NCI-H2227 (cell line): ENCODE results near the gene WWP2.
"Not testable (repeated sequence)": the region's sequence is repeated elsewhere in the genome, so short reads cannot be mapped to it uniquely, and the experiment has no call there.

Experiments
- DNase-seq: peaks from one replicate; lab custom pipeline; 2025; ENCODE audit not compliant: unreplicated experiment; lab: John Stamatoyannopoulos, UW

WWP2 gene

DNA sequence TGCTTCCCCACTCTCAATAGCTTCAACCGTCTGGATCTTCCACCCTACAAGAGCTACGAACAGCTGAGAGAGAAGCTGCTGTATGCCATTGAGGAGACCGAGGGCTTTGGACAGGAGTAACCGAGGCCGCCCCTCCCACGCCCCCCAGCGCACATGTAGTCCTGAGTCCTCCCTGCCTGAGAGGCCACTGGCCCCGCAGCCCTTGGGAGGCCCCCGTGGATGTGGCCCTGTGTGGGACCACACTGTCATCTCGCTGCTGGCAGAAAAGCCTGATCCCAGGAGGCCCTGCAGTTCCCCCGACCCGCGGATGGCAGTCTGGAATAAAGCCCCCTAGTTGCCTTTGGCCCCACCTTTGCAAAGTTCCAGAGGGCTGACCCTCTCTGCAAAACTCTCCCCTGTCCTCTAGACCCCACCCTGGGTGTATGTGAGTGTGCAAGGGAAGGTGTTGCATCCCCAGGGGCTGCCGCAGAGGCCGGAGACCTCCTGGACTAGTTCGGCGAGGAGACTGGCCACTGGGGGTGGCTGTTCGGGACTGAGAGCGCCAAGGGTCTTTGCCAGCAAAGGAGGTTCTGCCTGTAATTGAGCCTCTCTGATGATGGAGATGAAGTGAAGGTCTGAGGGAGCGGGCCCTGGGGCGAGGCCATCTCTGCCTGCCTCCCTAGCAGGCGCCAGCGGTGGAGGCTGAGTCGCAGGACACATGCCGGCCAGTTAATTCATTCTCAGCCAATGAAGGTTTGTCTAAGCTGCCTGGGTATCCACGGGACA is 177.9 kb downstream of the WWP2 start:
- no peak for DNase-seq

DNA sequence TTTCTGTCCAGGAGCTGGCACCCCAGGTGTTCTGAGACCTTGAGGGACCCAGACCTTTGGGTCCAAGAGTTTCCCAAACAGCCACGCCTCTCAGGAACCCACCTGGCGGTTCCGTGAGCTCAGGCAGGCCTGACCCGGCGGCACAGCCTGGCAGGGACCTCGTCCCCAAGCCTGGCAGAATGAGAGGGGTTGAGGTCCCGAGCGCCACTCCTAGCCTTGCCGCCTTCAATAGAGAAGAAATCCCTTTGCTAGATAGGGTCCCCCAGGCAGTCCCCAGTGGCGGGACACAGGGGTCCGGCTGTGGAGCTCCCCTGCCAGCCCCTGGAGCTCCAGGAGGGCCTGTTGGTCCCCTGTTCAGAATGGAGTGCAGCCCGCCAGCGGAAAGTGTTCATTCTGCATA is 178.5 kb downstream of the WWP2 start:
- no peak for DNase-seq

DNA sequence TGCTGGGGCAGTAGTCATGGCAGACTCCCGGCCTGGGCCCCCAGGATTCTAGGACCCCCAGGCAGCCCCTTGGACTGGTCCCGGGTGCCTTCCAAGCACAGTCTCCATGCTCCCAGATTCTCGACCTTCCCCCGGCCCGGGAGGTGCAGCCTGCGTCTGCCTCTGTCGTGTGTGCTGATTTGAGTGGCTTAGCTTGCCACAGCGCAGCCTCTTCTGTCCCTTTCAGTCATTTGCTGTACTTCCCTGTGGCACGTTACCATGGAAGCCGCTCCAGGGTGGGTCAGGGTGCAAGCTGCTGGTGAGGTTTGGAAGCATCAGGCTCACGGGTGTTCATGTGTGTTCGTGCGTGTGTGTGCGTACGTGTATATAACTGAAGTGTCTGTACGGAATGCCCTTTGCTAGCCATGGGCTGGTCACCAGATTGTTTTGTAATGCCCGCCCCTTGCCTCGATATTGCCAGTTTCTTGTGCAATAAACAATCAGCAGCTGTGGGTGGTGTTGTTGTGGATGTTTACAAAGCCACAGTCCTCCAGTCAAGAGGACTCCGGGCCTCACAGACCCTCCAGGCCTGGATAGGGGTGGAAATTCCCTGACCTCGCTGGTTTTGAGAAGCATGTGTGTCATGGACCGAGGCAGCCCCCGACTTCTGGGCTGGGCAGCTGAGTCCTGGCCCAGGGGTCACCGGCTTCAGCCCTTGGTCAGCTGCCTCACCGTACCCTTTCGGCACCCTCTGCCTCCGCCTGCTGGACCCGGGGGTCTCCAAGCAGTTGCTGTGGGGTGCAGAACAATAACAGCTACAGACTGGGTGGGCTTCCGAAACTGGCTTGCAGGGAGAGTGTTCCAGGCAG is 179.3 kb downstream of the WWP2 start:
- DNase-seq = no peak

DNA sequence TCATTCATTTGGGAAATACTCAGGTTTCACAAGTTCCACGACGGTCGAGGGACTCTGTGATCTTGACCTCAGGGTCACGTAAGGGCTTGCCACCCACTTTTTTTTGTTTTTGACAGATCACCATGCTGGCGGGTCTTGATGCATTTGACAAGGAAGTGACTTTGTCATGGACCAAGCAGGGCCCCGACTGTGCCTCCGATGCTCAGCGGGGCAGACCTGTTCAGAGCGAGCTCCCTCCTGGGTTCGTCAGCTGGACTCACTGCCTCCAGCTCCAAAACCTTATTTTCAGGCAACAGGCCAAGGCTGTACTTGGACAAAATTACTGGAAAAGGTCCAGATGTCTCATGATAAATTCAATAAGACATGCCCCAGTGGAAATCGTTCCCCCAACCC is 180.0 kb downstream of the WWP2 start:
- no peak for DNase-seq

DNA sequence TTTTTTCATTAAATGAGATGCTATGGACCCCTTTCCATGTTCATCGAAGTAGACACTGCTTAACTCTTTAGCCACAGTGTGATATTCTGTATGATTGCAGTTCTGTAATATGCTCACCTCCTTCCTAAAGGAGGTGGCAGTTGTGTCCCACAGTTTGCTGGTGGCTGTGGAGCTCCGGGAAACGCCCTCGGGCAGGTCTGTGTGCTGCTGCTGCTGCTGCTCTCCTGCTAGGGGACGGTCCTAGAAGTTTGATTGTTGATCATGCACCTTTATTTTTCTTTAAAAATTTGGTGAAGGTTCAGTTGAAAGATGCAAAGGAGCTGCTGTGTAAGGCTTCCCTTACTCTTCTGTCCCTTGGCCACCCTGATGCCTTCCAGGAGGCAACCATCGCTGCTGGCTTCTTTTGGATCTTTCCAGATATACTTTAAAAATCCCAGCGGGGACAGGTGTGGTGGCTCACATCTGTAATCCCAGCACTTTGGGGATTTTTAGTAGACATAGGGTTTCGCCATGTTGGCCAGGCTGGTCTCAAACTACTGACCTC is 180.6 kb downstream of the WWP2 start:
- DNase-seq = no peak

DNA sequence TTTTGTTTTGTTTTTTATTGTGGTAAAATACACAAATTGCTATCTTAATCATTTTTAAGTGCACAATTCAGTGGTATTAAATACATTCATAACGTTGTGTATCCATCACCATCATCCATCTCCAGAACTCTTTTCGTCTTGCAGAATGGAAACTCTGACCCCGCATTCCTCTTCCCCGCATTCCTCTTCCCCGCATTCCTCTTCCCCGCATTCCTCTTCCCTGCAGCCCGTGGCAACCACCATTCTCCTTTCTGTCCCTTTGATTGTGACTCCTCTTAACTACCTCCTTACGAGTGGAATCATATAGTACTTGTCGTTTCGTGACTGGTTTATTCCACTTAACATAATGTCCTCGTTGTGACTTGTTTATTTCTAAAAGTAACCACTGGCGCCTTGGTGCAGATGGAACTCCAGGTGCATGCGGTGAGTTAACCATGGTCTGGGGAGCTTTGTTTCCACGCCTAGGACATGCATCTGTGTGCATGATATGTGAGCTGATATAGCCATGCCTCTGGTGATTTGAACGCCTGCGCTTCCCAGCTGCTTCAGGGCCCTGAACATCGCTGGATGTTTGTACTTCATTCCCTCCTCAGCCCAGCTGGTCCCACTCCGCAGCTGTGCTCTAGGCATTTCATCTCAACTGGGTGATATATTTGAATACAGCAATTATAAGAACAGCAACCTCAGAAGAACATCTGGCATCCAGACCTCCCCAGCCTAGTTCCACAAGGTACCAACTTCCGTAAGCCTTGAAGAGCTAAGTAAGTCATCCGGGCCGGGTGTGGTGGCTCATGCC is 181.3 kb downstream of the WWP2 start:
- DNase-seq = not testable (repeated sequence)

DNA sequence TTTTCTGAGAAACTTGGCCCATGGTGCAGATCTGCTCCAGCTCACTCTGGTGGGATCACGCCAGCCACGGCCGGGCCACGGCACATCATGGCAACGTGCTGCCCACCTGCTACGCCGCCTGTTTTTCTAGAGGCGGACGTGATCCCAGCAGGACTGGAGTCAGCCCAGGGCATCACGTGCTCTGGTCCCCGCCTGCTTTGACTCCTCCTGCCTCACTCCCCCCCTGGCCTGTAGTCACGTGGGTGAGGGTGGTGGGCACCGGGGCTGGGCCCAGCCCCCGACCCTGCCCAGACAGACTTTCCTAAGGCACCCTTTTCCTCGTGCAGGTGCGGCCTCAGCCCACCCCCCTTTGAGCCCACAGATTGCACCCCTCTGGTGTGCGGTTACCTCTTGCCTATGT is 188.3 kb downstream of the WWP2 start:
- not testable (repeated sequence) for DNase-seq

DNA sequence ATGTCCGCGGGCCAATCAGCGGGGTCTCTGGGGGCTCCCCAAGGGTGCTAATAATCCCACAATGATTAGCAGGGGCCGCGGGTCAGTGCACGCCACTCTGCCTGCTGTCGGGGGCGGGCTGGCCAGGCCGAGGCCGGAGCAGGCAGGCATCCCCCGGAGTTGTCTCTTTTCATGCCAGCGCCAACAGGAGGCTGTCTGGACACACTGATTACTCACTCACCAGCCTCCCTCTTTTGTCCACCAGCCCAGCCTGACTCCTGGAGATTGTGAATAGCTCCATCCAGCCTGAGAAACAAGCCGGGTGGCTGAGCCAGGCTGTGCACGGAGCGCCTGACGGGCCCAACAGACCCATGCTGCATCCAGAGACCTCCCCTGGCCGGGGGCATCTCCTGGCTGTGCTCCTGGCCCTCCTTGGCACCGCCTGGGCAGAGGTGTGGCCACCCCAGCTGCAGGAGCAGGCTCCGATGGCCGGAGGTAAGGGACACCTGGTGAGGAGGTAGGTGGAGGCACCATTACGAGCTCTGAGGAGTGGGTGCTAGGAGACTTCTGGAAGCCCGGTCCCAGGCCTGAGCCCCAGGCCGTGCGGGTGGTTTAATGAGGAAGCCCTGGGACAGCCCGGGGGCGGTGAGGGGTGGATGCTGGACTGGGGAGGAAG is 189.0 kb downstream of the WWP2 start, which contains the start of gene CLEC18A:
Gene CLEC18A (plus strand): TSS at position 318 of the 655 bp plus-strand sequence. CDS start 33 bp downstream, at position 351.
- DNase-seq = not testable (repeated sequence)

DNA sequence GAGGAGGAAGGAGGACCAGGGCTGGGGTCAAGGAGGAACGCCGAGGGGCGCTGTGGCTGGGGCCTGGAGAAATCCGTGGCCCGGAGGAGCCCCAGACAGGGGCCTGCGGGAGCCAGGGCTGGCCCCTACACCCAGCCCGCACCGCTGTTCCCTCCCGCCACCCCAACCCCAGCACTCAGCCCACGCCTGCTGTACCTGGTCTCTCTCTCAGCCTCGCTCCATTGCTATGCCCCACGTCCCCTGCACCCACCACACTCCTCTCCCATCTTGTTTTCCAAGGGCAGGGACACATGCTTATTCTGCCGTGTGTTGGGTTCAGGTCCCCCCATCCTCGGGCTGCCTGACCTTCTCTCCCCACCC is 189.5 kb downstream of the WWP2 start:
- not testable (repeated sequence) for DNase-seq

DNA sequence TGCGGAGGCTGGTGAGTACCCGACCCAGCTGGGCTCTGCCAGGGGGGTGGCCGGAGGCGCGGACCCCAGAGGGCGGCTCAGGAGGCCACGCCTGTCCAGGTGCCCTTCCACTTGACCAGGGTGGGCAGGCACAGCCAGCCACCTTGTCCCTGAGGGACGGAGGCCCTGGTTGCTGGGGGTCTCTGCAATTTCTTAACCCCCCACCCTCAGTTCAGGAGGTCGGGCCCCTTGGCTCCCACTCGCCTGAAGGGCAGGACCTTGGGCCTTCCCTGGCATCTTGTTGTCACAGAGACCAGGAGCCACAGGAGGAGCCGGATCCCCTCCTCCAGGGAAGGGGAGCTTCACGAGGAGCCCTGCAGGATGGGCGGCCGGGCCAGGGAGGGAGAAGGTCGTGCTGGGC is 190.0 kb downstream of the WWP2 start:
- DNase-seq = not testable (repeated sequence)

DNA sequence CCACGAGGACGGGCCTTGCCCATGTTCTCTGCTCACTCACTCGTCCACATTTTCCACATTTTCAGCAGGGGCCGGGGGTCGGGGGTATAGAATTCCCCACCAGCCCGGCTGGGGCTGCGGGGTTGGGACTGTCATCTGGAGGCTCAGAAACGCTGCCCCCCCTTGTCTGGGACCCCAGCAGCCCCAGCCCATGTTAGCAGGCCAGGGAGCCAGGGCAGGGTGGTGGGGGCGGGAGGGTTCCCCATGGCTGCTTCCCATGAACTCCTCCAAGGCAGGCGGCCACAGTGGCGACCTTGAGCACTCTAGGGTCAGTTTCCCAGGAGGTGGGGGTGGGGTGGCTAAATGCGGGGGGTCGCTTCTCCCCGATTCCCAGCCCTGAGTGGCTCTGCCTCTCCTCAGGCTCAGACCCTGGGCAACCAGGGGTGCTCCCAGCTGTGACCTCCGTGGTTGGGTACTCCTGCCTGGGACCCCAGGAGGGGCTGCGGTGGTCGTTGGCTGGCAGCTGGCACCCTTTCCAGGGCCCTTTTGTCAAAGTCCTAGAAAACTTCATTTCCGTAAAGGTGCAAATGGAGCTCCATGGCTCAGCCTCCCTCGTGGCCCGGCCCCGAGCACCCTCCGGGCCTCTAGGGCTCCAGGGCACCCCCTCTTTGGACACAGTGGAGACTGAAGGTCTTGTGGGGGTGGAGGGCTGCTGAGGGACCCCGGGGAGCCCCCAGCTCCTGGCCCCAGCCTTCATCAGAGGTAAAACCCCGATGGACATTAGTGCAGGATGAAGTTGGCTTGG is 190.6 kb downstream of the WWP2 start:
- not testable (repeated sequence) for DNase-seq

DNA sequence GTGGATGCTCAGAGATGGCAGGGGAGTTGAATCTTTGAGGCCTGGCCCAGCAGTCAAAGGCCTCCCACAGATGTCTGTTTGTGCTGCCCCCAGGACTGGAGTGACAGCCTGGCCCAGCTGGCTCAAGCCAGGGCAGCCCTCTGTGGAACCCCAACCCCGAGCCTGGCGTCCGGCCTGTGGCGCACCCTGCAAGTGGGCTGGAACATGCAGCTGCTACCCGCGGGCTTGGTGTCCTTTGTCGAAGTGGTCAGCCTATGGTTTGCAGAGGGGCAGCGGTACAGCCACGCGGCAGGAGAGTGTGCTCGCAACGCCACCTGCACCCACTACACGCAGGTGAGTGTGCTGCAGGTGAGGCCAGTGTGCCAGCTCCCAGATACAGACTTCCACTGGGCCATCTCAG is 192.1 kb downstream of the WWP2 start:
- DNase-seq = not testable (repeated sequence)

DNA sequence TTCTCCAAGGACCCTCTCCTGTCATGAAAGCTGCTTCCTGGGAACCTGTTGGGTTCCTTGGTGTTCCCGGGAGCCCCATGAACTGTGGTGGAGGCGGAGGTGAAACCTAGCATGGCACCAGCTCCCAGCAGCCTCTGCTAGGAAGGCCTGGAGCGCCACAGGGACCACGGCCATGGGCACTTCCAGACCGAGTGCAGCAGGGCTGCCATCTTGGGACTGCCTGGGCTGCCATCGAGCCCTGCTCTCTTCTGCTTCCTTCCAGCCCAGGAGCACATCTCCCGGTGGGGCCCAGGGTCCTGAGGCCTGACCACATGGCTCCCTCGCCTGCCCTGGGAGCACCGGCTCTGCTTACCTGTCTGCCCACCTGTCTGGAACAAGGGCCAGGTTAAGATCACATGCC is 201.2 kb downstream of the WWP2 start:
- not testable (repeated sequence) for DNase-seq

DNA sequence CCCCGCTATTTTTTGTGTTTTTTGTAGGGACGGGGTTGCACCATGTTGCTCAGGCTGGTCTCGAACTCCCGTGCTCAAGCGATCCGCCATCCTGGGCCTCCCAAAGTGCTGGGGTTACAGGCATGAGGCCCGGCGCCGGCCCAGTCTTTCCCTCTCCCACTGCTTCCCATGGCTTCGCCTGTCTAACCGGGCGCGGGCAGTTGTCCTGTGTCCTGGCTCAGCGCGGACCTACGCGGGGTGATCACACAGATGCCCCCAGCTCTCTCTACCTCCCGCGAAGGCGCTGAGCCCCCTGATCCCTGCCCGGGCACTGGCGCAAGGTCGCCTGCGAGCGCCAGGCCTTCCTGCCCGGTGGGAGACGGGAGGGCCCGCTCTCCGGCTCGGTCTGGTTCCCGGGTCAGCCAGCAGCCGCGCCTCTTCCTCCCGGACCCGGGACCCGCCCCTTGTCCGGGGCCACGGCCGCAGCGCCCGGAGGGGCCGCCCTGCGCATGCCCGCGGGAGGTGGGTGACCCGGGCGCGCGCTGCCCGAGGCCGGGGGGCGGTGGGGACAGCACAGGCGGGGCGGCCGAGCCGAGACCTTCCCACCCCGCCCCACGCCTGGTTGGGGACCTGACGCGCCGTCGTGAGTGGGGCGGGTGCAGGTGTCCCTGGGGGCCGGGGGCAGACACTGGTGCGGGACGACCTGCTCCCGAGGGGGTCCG is 203.0 kb downstream of the WWP2 start:
- not testable (repeated sequence) for DNase-seq

DNA sequence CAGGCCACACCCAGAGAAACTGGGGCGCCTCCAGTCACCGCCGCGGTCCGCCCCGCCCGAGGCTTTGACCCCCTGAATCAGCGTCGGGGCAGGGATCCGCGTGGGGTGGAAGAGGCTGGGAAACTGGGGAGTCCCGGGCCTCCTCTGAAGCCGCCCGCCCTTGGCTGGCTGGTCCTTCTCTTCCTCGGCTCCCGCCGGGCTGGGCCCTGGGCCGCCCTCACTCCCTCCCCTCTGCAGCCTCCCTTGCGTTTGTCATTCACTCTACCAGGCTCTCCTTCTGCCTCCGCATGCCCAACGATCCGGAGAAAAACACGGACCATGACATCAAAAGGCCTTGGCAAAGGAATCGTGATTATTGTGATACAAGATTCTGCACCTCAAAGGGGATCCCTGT is 203.5 kb downstream of the WWP2 start:
- not testable (repeated sequence) for DNase-seq

DNA sequence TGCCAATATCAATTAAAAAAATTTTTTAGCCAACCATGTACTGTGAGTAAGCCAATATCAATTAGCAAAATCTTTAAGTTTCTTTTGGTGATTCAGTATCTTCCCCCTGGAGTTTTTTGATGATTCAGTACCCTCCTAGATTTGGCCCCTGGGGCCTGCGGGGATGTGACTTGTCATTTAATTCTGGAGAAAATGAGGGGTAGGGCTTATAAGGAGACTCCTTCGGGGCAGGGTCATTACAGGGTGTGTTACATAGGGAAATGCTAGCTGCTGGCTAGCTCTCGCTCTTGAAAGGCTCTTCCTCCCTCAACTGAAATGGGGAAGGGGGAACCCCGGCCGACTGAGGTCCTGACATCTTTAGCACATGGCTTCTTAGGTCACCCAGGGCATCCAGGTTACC is 205.6 kb downstream of the WWP2 start:
- DNase-seq = not testable (repeated sequence)

DNA sequence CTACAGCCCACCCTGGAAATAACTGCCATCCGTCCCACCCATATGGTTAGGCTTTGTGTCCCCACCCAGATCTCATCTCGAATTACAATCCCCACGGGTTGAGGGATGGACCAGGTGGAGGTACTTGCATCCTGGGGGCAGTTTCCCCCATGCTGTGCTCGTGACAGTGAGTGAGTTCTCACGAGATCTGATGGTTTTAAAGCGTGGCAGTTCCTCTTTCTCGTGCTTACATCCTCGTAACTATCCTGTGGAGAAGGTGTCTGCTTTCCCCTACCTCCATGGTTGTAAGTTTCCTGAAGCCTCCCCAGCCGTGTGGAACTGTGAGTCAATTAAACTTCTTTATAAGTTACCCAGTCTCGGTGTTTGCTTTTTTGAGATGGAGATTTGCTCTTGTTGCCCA is 206.0 kb downstream of the WWP2 start:
- not testable (repeated sequence) for DNase-seq

DNA sequence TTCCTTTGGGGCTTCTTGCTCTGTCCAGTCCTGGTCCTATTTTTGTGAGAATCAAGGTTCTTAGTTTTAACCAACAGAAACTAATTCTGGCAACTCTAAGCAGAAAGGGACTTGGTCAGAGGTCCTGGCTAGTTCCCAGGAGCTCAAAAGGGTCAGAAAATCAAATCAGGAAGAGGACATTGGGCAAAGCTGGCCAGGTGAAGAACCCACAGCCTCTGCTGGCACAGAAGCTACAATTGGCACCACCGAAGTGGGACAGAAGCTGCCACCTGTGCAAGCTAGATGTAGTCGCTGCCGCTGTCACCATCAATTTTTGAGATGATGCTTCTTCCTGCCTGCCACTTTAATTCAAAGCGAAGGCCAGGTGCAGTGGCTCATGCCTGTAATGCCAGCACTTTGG is 207.5 kb downstream of the WWP2 start:
- DNase-seq = not testable (repeated sequence)

DNA sequence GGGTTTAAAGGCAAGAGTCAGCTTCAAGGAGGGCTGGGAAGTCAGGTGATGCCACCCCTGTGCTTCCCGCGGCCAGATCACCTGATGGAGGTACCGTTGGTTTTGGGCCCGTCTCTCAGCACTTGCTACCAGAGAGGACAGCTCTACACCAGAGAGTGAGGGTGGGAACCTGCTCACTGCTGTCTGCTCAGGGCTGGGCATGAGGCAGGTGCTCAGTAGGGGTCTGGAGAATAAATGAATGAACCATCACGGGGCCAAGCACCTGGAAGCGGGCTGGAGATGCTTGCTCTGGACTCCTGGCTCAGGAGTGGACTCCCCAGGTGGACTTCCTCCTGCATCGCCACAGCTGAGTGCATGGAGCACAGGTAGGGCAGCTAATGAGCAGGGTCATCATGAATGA is 210.0 kb downstream of the WWP2 start:
- DNase-seq = not testable (repeated sequence)
